Nasal cavity respiratory epithelium epithelial cell of viscerocranial mucosa (primary cell): ENCODE data around the gene MT1G. TPM values are rescaled to one million over a fixed set of nuclear protein-coding genes. Genes with fewer than 3 reads are reported as not detected.

Experiments
- total RNA-seq: library from RNA; depleted of rRNA; stranded (reverse); fragments of >200 nt; gene quantifications from 2 replicates; pipeline ENCODE4 v1.2.3, GENCODE V29; 2014

The MT1G gene
- total RNA-seq, result 0.68 and 3.3 TPM in 2 replicates

GRCh38 chr16:56667581-56668571, at the start of gene MT1G:
TSS of gene MT1G (minus strand) at chr16:56668065. CDS start at chr16:56667993, 72 bp downstream.

GRCh38 chr16:56681939-56682702, 14.3 kb upstream of the MT1G start, which contains the start of gene MT1X:
TSS of gene MT1X (plus strand) at chr16:56682470. CDS start at chr16:56682541, 71 bp downstream.

GRCh38 chr16:56669005-56669839, 1.4 kb upstream of the MT1G start, which contains the start of gene MT1H:
TSS of gene MT1H (plus strand) at chr16:56669814. CDS start at chr16:56669885, 71 bp downstream.

GRCh38 chr16:56657555-56658326, 10.1 kb downstream of the MT1G start, which contains the start of gene MT1F:
TSS of gene MT1F (plus strand) at chr16:56657959. CDS start at chr16:56658059, 100 bp downstream.

GRCh38 chr16:56651586-56651985, 16.3 kb downstream of the MT1G start, which contains the start of gene MT1B:
TSS of gene MT1B (plus strand) at chr16:56651886. CDS start at chr16:56651954, 68 bp downstream.

GRCh38 chr16:56637814-56638750, 29.8 kb downstream of the MT1G start, which contains the start of gene MT1A:
TSS of gene MT1A (plus strand) at chr16:56638666. CDS start at chr16:56638739, 73 bp downstream.

GRCh38 chr16:56632156-56632847, 35.6 kb downstream of the MT1G start, which contains the start of gene MT1M:
TSS of gene MT1M (plus strand) at chr16:56632659. CDS start at chr16:56632732, 73 bp downstream.

GRCh38 chr16:56625140-56625942, 42.5 kb downstream of the MT1G start, which contains the start of gene MT1E:
TSS of gene MT1E (plus strand) at chr16:56625781. CDS start at chr16:56625852, 71 bp downstream.

Other genes starting within 250 kb of the MT1G start
- 235 and 267 TPM in 2 replicates for gene AMFR, start 242.5 kb downstream of the MT1G start, total RNA-seq
- 39.6 and 59.7 TPM in 2 replicates for gene NUDT21, start 216.7 kb downstream of the MT1G start, total RNA-seq
- 63.6 and 156 TPM in 2 replicates for gene OGFOD1, start 216.5 kb downstream of the MT1G start, total RNA-seq
- gene BBS2, start 148.0 kb downstream of the MT1G start, total RNA-seq, result 57.6 and 62.5 TPM in 2 replicates
- gene MT4, start 103.0 kb downstream of the MT1G start, total RNA-seq, result not detected in 2 replicates
- not detected in 2 replicates for gene MT3, start 78.5 kb downstream of the MT1G start, total RNA-seq
- gene MT2A, start 59.5 kb downstream of the MT1G start, total RNA-seq, result 15.4 and 173 TPM in 2 replicates
- 74.2 and 274 TPM in 2 replicates for gene MT1E, start 42.3 kb downstream of the MT1G start, total RNA-seq
- 0.34 and 0.57 TPM in 2 replicates for gene MT1M, start 35.4 kb downstream of the MT1G start, total RNA-seq
- gene MT1A, start 29.4 kb downstream of the MT1G start, total RNA-seq, result not detected in 2 replicates
- gene MT1B, start 16.2 kb downstream of the MT1G start, total RNA-seq, result not detected in 2 replicates
- 1.4 and 4.3 TPM in 2 replicates for gene MT1F, start 10.1 kb downstream of the MT1G start, total RNA-seq
- not detected in 2 replicates for gene MT1H, start 1.7 kb upstream of the MT1G start, total RNA-seq
- 103 and 1,248 TPM in 2 replicates for gene MT1X, start 14.4 kb upstream of the MT1G start, total RNA-seq
- 55.5 and 57.1 TPM in 2 replicates for gene NUP93, start 62.1 kb upstream of the MT1G start, total RNA-seq
- not detected in 2 replicates for gene SLC12A3, start 197.1 kb upstream of the MT1G start, total RNA-seq